ENCODE data around the gene MALRD1.

MALRD1 gene

GRCh38 chr10:19048489-19048888 is at the start of gene MALRD1:
Gene MALRD1 (plus strand): TSS chr10:19048801. CDS start chr10:19048939, 138 bp downstream.
- no peak for DNase-seq (ENCODE audit: low read depth in 1 of 2, low spot score in 1 of 2)

GRCh38 chr10:19003341-19003740 is 45.3 kb upstream of the MALRD1 start:
- DNase-seq (ENCODE audit: low read depth in 1 of 2, low spot score in 1 of 2) = no peak

GRCh38 chr10:19012111-19012510 is 36.5 kb upstream of the MALRD1 start:
- DNase-seq (ENCODE audit: low read depth in 1 of 2, low spot score in 1 of 2) = no peak

- no peak for DNase-seq (ENCODE audit: low read depth in 1 of 2, low spot score in 1 of 2)
Measured at GRCh38 chr10:19014034-19014433, 34.6 kb upstream of the MALRD1 start.

- no peak for DNase-seq (ENCODE audit: low read depth in 1 of 2, low spot score in 1 of 2)
Measured at GRCh38 chr10:19014498-19014897, 34.1 kb upstream of the MALRD1 start.

- no peak for DNase-seq (ENCODE audit: low read depth in 1 of 2, low spot score in 1 of 2)
Measured at GRCh38 chr10:19017116-19017890, 31.3 kb upstream of the MALRD1 start.

- no peak for DNase-seq (ENCODE audit: low read depth in 1 of 2, low spot score in 1 of 2)
Measured at GRCh38 chr10:19021162-19021561, 27.4 kb upstream of the MALRD1 start.

- no peak for DNase-seq (ENCODE audit: low read depth in 1 of 2, low spot score in 1 of 2)
Measured at GRCh38 chr10:19024611-19025010, 24.0 kb upstream of the MALRD1 start.

- no peak for DNase-seq (ENCODE audit: low read depth in 1 of 2, low spot score in 1 of 2)
Measured at GRCh38 chr10:19031763-19032162, 16.8 kb upstream of the MALRD1 start.

GRCh38 chr10:19033741-19034140 is 14.9 kb upstream of the MALRD1 start:
- DNase-seq (ENCODE audit: low read depth in 1 of 2, low spot score in 1 of 2) = no peak

- no peak for DNase-seq (ENCODE audit: low read depth in 1 of 2, low spot score in 1 of 2)
Measured at GRCh38 chr10:19041171-19041570, 7.4 kb upstream of the MALRD1 start.

- DNase-seq (ENCODE audit: low read depth in 1 of 2, low spot score in 1 of 2) = no peak
Measured at GRCh38 chr10:19043431-19043830, 5.2 kb upstream of the MALRD1 start.

- DNase-seq (ENCODE audit: low read depth in 1 of 2, low spot score in 1 of 2) = no peak
Measured at GRCh38 chr10:19046679-19047078, 1.9 kb upstream of the MALRD1 start.

GRCh38 chr10:19048891-19049290 is 290 bp downstream of the MALRD1 start:
- DNase-seq (ENCODE audit: low read depth in 1 of 2, low spot score in 1 of 2) = no peak

- DNase-seq (ENCODE audit: low read depth in 1 of 2, low spot score in 1 of 2) = no peak
Measured at GRCh38 chr10:19049567-19049966, 966 bp downstream of the MALRD1 start.

GRCh38 chr10:19054289-19054835 is 5.8 kb downstream of the MALRD1 start:
- DNase-seq (ENCODE audit: low read depth in 1 of 2, low spot score in 1 of 2) = no peak

GRCh38 chr10:19058046-19058445 is 9.4 kb downstream of the MALRD1 start:
- no peak for DNase-seq (ENCODE audit: low read depth in 1 of 2, low spot score in 1 of 2)

- DNase-seq (ENCODE audit: low read depth in 1 of 2, low spot score in 1 of 2) = no peak
Measured at GRCh38 chr10:19063986-19064385, 15.4 kb downstream of the MALRD1 start.

- DNase-seq (ENCODE audit: low read depth in 1 of 2, low spot score in 1 of 2) = no peak
Measured at GRCh38 chr10:19071946-19072345, 23.3 kb downstream of the MALRD1 start.

- no peak for DNase-seq (ENCODE audit: low read depth in 1 of 2, low spot score in 1 of 2)
Measured at GRCh38 chr10:19077276-19077675, 28.7 kb downstream of the MALRD1 start.

- no peak for DNase-seq (ENCODE audit: low read depth in 1 of 2, low spot score in 1 of 2)
Measured at GRCh38 chr10:19096501-19097073, 48.0 kb downstream of the MALRD1 start.

- no peak for DNase-seq (ENCODE audit: low read depth in 1 of 2, low spot score in 1 of 2)
Measured at GRCh38 chr10:19097151-19097550, 48.5 kb downstream of the MALRD1 start.

GRCh38 chr10:19098803-19099202 is 50.2 kb downstream of the MALRD1 start:
- DNase-seq (ENCODE audit: low read depth in 1 of 2, low spot score in 1 of 2) = no peak
